HG02981 (cell line): ENCODE measurements around the gene PSIP1.
"Not testable (repeated sequence)": the region's sequence is repeated elsewhere in the genome, so short reads cannot be mapped to it uniquely, and the experiment has no call there.

Experiments used
- ATAC-seq: cut with Tn5 transposase; IDR thresholded peaks from one replicate; pipeline ENCODE4 v1.9.1; 2021; ENCODE audit warnings: mild to moderate bottlenecking, moderate library complexity; ENCODE audit not compliant: unreplicated experiment

Gene PSIP1

DNA sequence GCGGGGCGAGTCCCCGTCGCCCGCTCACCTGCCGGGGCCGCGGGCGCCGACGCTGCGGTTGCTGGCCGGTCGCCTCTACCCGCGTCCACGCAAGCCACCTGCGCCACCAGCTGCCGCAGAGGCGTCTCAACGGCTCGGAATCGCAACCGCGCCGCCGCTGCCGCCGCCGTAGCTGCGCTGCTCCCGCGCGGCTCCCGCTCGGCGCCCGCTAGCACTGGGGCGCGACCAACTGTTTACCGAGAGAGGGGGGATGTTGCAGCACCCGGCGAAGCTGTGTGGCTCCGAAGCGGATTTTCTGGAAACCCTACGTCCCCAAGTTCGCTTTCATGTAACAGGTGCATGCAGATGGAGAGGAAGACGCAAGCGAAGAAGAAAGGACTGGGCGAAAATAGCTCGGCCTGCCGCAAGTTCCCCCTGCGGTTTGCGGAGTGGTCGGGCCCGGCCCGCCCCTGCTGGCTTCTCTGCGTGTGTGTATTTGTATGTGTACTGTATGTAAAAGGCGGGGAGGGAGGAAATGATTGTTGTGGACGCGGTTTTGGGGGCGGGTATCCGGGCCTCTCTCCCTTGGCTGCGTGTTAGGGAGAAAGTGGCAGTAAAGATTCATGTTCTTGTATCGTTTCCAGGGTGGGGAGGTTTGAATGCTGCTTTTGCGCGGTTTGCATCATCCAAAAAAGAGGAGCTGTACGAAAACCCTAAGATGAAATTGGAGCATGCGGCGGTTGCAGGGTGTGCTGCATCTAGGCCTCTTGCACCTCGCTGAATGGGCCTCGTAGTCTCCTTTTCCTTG lies at the start of gene PSIP1:
PSIP1 (minus strand) TSS at position 182 of the 787 bp plus-strand sequence. CDS start 782 bp downstream, outside the sequence.
- ATAC-seq = peak; percentile 79

DNA sequence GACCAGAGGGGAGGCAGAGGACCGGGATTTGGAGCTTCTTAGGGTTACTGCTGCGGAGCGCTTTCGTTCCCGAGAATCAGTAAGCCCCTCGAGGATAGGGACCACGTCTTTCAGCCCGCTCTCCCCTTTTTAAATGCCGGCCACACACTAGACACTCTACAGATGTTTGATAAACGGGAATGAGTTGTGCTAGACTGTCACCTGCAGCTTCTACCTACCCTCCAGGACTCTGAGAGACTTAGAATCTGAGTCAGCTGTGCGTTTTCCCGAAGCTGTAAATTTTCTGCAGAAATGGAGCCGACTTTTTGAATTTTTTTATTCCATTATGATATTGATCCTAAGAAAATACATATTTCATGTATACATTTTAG lies 42.7 kb upstream of the PSIP1 start:
- ATAC-seq = no peak

DNA sequence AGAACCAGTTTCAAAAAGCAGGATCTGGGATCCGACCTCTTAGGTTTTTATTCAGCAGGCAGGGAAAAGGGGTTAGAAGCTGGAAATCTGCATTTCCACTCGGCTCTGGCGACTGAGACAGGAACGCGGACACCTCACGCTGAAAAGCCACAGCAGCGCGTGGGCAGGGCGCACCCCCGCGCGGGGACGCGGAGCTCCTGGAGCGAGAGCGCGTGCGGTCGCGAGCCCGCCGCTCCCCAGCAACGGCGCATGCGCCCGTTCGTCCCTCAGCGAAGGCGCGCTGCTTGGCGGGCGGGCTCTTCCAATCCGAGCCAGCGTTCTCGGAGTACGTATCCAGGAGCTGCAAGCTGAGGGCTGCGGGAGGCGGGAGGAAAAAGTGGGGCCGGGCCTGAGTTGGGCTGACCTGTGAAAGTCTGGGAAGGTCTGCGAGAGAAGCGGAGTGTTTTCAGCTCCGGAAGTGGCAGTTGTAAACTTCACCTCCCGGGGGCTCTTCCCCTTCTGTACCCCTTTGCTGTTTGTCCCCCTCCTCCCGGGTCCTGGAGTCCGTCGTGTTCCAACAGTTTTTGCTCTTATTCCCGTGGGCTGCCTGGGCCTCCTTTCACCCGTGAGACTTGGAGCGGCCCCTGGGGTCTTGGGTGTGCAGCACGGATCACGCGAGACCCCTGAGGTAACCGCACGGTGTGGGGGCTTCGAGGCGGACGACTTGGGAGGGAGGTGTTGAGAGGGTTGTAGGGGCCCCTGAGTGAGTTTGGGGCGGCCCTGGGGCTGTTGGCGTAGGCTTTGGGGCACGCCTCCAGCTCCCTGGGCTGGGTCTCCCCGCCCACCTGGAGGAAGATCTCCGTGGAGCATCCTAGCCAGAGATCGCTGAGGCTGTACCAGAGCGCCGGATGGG lies 42.1 kb upstream of the PSIP1 start, which contains the start of gene CCDC171:
CCDC171 (plus strand) TSS at position 408 of the 892 bp plus-strand sequence. CDS start 11,046 bp downstream, outside the sequence.
- ATAC-seq = peak; percentile 65

DNA sequence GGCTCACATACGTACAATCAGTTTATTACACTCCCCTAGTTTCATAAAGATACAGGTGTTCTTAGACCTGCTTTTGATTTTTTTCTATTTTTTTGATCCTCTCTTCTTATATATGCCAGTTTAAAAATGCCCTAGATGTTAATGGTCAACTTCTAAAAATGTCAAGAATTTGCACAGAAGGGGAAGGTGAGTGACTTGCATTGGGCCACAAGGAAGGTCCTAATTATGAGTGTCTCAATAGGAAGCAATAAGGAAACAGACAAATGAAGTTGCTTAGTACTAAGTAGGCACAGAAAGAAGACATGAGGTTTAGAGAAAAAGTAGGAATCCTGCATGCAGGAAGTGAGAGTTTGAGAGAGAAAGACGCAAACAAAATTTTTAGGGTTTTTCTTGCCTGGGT lies 38.8 kb upstream of the PSIP1 start:
- no peak for ATAC-seq

DNA sequence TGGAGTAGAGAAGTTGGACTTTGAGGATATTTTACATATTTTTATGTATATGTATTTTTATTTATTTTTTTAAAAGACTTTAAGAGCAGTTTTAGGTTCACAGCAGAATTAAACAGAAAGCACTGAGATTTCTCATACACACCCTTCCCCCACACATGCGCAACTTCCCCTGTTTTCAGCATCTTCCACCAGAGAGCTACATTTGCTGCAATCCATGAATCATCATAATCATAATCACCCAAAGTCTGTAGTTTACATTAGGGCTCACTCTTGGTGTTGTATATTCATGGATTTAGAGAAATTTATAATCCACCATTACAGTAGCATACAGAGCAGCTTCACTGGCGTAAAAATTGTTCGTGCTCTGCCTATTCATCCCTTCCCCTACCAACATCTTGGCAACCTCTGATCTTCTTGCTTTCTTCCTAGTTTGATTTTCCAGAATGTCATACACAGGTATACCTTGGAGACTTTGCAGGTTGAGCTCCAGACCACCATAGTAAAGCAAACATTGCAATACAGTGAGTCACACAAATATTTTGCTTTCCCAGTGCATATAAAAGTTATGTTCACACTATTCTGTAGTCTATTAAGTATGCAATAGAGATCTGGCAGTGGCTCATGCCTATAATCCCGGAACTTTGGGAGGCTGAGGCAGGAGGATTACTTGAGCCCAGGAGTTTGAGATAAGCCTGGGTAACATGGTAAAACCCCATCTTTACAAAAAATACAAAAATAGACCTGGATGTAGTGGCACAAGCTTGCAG lies 32.5 kb upstream of the PSIP1 start:
- no peak for ATAC-seq

DNA sequence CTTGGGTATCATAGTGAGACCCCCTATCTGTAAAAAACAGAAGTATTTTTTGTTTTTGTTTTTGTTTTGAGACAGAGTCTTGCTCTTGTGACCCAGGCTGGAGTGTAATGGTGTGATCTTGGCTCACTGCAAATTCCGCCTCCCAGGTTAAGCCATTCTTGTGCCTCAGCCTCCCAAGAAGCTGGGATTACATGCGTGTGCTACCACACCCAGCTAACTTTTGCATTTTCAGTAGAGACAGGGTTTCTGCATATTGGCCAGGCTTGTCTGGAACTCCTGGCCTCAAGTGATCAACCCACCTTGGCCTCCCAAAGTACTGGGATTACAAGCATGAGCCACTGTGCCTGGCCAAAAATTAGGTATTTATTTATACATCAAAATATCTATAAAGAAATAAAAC lies 31.9 kb upstream of the PSIP1 start:
- no peak for ATAC-seq

DNA sequence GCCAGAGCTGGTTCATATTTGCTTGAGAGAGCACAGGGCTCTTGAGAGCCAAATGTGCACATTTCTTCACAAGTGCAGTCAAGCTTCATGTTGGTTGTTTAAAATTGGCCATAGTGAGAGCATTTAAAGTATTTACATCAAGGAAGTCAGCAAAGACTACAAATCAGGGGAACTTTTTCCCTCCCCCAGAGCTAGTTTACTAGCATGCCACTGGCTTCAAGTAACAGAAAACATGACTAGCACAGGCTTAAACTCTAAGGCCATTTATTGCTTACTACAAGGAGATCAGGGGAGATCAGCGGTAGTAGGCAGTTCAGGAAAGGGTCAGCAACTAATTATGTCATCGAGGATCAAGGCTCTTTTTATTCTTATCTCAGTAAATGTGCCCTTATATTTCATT lies 31.1 kb upstream of the PSIP1 start:
- ATAC-seq = no peak

DNA sequence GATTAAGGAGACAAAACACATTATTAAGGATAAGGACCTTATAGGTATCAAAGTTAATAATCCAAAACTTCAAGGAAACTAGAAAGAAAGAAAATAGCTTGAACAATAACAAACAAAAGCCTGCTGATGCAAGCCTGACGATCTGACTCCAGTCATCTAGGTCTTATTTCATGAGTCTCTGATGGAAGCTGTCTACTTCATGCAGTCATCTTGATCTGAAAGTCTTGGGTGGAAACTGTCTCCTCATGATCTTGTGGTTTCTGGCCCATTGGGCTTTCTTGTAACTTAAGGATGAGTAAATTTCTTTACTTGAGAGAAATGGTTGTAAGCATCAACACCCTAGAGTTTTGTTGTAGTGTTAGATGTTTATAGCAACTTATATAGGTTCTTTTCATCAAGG lies 20.6 kb upstream of the PSIP1 start:
- ATAC-seq = peak; percentile 35

DNA sequence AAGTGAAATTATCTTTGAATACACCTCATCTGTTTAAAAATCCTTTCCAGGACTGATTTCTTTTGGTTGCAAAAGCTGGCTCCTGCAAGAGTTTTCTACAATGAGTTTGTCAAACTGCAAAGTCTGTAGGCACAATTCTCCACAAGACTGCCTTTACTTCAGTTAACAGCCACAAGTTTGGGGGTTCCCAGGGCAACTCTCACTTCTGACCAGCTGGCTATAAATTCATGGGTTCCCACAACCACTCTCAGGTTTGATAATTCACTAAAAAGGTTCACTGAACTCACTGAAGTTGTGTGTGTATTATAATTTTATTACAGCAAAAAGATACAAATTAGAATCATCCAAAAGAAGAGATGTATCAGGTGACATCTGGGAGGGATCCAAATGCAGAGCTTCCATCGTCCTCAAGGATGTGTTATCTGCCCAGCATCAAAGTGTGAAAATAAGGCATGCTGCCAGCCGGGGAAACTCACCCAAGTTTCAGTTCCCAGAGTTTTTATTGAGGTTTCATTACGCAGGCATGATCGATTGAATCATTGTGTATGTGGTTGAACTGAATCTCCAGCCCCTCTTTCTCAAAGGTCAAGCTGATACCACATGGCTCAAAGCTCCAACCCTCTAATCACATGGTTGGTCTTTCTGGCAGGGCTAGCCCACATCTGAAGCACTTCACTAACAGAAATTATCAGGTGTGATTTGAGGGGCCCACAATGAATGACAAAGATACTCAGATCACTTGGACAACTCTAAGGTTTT lies 19.0 kb upstream of the PSIP1 start:
- ATAC-seq = peak; percentile 85

DNA sequence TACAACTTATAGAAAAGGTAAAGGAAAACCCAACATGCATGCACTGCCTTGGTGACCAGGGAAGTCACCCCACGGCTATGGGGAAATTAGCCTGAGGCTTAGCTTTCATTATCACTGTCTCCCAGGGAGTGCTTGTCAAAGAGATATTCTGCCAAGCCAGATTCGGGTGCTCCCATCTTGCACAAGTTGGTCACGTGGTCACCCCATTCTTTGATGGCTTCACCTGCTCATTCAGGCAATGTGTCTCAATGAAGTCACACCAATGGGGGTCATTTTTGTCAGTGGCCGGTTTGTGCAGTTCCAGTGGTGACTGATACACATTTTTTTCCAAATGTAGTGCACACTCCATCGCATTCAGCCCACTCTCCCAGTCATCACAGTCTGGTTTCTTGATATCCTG lies 16.3 kb upstream of the PSIP1 start:
- ATAC-seq = not testable (repeated sequence)

DNA sequence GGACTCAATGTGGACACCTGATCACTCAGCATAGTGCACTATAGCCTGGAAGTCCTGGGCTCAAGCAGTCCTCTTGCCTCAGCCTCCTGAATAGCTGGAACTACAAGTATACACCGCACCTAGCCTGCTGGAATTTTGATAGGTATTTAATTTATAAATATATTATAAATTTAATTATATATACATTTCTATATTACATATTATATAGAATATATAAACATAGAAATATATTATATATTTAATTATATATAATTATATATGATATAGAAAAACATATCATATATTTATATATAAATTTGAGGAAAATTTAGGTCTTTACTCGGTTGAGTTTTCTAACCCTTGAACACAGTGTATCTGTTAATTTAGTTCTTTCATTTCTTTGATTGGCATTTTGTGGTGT lies 15.2 kb upstream of the PSIP1 start:
- no peak for ATAC-seq

DNA sequence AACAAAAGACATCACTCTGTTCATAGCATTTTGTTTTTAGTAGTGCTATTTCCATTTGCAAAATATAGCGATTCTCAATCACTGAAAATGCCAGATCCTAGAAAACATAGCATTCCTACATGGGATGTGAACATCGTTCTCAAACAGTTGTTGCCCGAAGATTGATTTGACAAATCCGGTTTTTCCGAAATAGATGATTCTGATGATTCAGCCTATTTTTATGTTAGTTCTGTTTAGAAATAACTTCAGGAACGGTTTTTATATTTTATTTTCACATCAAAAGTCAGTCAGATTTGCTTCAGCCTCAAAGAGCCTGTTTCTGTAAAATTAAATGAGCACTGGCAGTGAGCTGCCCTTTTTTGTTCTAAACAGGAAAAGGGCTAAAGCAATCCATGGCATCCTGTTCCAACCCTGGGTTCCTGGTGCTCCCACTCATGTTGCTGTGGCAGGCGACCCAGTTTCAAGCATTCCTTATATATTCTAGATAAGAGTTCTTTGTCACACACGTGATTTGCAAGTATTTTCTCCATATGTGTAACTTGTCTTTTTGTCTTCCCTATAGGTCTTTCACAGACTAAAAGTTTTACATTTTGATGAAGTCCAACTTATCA lies 14.2 kb upstream of the PSIP1 start:
- ATAC-seq = no peak

DNA sequence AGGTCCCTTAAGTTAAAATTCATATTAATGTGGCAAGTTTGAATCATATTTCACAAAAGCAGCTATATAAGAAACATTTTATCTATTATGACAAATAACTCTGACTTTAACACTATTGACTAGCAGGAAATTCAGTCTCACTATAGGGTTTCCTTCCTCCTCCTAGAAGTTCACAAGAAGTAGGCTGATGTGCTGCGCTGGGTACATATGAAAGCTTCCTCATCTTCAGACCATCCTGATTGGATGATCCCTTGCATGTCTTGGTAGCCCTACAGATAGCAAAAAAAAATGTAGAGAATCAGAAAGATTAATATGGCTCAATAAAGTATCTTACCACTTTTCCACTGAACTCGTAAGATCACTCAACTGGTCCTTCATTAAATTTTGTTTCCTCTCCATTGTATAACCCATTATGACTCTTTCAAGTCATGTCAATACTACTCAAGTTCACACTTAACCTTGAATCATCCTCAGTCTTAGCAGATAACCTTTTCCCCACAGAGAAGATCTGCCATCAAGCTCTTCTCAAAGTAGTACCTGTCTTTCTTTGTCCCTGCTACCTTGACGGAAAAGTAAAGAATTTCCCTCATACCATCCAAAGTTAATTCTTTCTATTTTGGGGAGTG lies 11.5 kb upstream of the PSIP1 start:
- no peak for ATAC-seq

DNA sequence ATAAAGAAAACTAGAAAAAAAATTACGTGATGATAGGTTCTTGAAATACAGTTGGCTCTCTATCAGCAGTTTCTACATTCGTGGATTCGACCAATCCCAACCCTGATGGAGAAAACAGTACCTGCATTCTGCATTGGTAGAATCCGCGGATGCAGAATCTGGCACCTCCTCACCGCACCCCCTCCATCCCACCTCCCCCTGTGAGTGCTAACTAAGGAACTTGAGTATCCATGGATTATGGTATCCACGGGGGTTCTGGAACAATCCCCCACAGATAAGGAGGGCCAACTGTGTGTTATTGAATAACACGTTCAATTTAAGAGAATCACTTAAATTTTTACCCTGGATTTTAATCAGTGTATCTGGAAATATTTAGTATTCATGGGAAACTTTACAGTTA lies 10.5 kb upstream of the PSIP1 start:
- no peak for ATAC-seq

DNA sequence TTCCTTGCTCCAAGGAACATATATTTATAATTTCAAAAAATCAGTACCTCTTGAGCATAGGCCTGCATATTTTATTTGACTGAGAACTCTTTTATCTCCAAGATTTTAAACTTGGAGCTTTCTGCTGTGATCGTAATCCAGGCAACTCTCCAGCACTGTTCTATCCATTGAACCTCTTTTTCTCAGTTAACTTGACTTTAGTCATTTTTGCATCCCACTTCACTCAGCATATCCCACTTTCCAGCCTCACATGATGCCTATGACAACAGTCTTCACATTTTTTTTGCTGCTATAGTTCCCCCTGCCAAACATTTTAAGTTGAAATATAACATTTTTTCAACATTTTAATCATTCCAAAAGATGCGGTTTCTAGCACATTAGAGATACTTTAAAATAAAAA lies 9.1 kb upstream of the PSIP1 start:
- no peak for ATAC-seq

DNA sequence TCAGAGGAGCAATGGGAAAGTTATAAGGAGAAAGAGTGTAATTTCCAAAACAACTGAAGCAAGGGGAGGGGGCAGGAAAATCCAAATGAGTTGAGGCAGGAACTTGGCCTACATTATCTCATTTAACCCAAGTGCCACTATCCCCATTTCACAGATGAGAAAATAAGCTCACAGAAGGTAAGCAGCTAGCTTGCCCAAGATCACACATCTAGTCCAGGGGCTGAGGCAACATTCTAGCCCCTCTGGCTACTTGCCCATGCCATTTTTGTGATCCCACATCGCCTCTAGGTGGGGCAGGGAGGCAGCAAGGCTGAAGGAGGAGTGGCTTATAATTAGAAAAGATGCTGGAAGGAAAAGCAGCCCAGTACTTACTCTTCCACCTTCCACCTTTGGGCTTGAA lies 2.6 kb upstream of the PSIP1 start:
- ATAC-seq = no peak

DNA sequence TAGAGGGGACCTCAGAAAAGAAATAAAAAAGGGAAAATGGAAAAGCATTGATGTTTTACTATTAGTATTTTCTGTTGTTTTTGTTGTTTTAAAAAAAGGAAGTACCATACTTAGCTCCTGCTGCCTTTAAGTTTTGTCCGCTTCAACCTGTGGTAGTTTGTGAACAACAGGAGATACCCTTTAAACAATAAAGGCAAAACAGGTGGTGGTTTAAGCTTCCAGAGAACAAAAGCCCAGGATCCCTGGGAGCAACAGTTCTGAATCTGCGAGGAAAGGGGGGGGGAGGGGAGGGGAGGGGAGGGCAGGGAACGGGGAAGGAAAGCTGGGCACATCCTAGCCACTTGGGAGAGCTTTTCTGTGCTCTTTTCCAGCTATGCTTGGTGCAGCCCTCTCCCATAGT lies 2.1 kb upstream of the PSIP1 start:
- ATAC-seq = no peak

DNA sequence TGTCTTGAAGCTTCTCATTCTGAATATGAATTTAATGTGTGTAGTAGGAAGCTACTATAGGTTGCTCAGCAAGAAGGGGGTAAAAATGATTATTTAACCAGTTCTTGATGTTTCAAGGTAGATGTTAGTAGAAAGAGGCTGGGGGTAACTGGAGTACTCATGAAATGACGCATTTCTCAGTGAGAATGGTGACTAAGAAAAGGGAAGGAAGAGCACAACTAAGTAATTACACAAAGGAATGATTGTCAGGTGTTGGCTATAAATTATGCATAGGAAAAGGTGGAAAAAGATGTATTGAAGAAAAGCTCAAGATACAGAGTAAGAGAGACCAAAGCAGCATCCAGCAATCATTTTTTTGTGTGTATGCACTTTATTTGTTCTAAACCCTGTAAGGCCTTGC lies 1.4 kb upstream of the PSIP1 start:
- no peak for ATAC-seq

DNA sequence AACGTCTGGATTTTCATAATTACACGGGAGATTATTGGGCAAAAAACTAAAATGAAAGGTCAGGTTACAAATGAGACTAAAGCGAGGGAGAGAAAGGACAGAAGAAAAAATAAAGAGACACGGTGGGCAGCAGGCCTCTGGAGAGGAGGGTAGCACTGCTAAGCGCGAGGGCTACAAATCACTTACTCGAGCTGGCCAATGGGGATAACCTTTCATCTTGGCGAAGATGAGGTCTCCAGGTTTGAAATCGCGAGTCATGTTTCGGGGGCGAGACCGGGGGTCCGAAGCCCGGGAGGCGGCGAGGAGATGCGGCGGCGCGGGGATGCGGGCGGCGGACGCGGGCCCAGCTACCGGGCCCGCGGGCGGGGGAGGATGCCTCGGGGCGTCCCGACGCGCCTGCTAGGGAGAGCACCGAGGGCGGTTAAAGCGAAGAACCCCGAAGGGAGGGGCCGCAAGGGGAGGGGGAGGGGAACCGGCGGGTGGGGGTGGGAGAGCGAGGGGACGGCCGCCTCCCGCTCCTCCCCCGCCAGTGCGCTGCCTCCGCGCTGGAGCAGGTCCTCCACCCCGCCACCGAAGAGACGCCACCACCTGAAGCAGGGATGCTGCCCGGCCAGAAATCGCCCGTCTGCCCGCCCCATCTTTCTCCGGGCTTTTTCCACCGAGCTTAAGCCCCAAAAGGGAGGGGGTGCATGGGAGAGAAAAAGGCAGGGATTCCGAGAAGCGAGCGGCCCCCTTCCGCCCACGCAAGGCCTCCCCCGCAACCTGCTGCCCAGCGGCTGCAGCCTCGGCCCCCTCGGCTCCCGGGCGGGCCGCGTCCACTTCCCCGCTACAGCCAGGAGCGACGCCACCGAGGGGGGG lies 610 bp downstream of the PSIP1 start:
- ATAC-seq = peak; percentile 29
